Vagina (tissue), 2 donors: ENCODE measurements around the gene SFXN4.

Experiments
- POLR2A ChIP-seq, 2 donors: fragments of 450-650 bp; IDR thresholded peaks; one replicate each; pipeline ENCODE4 v1.6.1; 2017; ENCODE audit warnings: antibody characterized with exemption in 2 of 2, mild to moderate bottlenecking in 2 of 2, moderate library complexity in 2 of 2
- POLR2AphosphoS5 ChIP-seq, 2 donors: sonication (generic); formaldehyde crosslinking; IDR thresholded peaks; one replicate each; pipeline ENCODE4 v1.9.0; 2017; ENCODE audit warnings: antibody characterized with exemption in 2 of 2, mild to moderate bottlenecking in 2 of 2, low read depth in 1 of 2; ENCODE audit not compliant: insufficient read depth in 1 of 2
- TF ChIP-seq, protein P1 (sequence below), 3 experiments: fragments of 450-650 bp in 2 of 3; fragments of 200-600 bp in 1 of 3; sonication (generic) in 1 of 3; IDR thresholded peaks; one replicate each; pipeline ENCODE4 v1.5.1; 2017 to 2019; ENCODE audit warnings: antibody characterized with exemption in 3 of 3, mild to moderate bottlenecking in 2 of 3, moderate library complexity in 2 of 3

DNA sequence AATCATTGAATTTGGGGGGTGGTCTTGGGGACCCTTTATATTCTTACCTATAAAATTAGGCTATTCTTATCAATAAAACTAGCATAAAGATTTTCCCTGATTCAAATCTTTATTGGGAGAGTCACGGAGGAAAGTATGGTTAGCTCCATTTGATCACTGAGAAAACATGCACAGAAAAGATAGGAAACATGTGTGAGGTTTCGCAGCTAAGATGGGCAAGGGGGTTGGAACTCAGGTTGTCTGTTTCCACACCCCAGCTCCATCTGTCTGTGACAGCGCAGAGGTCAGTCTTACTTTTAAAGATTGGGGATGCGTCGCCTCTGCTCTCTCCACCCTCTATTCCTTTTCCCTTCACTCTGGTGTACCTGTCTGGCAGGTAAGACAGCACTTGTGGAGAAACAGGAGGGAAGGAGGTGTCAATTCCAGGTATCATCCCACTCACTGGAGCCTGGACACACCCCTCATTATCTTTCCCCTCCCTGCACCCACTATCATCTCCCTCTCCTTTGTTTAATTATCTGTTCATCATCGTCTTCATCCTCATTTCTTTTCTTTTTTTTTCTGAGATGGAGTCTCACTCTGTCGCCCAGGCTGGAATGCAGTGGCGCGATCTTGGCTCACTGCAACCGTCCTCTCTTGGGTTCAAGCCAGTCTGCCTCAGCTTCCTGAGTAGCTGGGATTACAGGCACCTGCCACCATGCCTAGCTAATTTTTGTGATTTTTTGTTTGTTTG, 64.0 kb downstream of the SFXN4 start:
- no peak for TF ChIP-seq POLR2AphosphoS5 (IDR thresholded peaks at IDR 0.05; ENCODE audit: insufficient read depth in 1 of 2, low read depth in 1 of 2)
- no peak for TF ChIP-seq POLR2A (IDR thresholded peaks at IDR 0.05)
- TF ChIP-seq, protein P1, sequence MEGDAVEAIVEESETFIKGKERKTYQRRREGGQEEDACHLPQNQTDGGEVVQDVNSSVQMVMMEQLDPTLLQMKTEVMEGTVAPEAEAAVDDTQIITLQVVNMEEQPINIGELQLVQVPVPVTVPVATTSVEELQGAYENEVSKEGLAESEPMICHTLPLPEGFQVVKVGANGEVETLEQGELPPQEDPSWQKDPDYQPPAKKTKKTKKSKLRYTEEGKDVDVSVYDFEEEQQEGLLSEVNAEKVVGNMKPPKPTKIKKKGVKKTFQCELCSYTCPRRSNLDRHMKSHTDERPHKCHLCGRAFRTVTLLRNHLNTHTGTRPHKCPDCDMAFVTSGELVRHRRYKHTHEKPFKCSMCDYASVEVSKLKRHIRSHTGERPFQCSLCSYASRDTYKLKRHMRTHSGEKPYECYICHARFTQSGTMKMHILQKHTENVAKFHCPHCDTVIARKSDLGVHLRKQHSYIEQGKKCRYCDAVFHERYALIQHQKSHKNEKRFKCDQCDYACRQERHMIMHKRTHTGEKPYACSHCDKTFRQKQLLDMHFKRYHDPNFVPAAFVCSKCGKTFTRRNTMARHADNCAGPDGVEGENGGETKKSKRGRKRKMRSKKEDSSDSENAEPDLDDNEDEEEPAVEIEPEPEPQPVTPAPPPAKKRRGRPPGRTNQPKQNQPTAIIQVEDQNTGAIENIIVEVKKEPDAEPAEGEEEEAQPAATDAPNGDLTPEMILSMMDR (IDR thresholded peaks at IDR 0.05) = no peak
